Activated gamma-delta T cell (primary cell): ENCODE results near the gene ATP2A3.

ENCODE experiments used
- DNase-seq: peaks from one replicate; lab custom pipeline; 2025; lab: John Stamatoyannopoulos, UW

Gene ATP2A3

DNA sequence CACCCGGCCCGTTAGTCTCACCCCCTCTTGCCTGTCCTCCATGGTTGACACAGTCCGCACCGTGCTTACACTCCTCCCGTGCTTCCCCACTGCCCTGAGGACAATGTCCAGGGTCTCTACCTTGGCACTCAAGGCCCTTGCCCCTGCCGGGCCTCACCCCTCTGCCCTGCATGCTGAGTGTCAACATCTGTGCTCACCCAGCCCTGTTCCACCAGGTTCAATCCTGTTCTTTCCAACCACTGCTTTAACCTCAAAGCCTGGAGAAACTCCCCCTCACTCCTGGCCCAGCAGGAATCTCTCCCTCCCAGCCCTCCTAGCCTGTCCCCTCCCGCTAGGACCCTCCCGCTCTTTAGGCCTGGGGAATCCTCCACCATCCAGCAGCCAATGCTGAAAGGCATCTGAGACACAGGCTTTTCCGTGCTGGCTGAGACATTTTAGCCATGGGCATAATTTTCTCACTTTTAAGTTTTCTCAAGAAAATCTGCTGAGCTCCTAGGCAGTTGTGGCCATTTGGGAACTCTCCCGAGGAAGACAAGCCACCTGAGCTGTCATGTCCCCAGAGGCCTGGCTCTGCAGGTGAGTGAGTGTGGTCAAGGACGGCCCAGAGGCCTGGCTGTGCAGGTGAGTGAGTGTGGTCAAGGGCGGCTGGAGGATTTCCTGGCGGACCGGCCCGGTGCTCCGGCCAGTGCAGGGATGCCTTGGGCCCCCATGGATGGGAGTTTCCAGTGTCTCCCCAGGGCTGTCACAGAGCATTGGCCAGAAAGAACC is 37.2 kb downstream of the ATP2A3 start:
- no peak for DNase-seq

- DNase-seq = no peak
Observed at GRCh38 chr17:3925684-3926485, 38.4 kb downstream of the ATP2A3 start.

DNA sequence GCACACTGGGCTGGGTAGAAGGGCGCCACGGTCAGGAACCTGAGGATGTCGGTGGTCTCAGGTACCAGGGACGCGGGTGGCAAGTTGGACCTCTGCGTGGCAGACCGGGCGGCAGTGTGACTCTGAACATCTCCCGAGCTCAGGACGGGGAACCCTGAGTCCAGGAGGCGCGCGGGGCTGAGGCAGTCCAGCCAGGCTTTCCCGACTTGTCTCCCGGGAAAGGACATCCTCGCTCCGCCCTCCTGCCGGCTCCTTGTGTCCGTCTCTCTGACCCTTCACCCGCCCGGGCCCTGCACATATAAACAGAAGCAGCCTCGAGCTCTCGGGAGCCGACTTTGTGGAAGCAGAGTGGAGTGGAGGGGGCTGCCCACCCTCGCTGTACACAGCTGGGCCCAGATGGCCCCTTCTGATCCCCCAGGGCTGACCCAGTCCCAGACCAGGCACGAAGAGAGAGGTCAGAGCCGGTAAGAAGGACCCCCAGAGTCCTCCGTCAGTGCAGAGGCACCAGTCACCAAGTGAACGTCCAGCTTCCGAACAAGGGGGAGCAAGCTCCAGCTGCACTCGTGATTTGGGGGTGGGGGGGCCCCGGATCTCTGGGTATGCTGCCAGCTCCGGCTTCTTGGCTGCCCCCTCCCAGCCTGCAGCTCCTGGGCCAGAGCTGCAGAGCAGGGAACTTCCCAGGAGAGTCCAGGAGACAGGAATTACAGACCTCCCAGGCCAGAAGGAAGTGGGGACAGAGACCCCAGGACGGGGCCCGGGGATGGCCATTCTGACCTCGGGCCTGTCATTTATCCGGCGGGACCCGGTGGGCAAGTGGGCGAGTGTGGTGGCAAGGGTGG is 39.5 kb downstream of the ATP2A3 start:
- no peak for DNase-seq

DNA sequence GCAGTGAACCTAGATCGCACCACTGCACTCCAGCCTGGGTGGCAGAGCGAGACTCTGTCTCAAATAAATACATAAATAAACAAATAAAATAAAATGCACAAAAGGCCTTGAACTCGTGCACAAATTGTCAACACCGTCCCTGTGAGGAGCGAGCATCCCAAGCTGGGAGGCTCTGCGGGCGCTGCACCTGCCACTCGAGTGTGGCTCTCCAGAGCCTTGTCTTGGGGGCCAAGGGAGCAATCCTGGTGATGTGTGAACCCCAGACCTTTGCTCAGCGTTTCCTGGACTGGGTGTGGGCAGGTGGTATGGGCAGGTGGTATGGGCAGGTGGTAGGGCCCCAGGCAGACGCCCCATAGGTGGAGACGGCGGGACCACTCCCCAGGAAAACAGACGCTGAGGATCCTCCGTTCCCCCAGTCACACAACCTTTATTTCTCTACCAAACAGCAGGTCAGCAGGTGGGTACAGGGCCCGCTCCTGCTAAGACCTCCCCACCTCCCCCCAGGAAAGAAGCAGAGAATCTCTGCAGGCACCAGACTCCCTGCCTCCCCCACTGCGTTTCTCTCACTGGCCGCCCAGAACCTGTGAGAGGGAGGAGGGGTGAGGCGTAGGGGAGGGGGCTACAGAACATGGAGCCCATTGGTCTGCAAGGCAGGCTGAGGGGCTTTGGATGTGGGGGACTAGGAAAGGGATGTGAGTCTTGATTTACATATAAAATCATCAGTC is 40.6 kb downstream of the ATP2A3 start:
- DNase-seq = no peak

DNA sequence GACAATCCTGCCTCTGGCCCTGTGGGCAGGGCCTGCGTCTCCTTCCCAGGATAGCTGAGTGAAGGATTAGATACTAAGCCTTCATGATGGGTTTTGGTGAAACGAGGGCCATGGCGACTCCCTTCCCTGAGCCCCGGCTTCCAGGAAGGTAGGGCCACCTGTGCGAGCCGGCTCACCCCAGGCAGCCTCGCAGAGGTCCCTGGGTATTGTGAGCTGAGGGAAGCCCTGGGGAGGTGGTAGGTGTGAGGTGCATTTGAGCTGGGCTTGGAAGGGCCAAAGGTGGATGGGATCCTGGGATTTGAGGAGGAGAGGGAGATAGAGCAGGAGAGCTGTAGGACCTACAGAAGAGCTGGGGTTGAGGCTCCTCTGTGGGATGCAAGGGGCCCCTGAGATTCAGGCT is 41.5 kb downstream of the ATP2A3 start:
- DNase-seq = no peak

- no peak for DNase-seq
Observed at GRCh38 chr17:3921502-3922319, 42.5 kb downstream of the ATP2A3 start.

DNA sequence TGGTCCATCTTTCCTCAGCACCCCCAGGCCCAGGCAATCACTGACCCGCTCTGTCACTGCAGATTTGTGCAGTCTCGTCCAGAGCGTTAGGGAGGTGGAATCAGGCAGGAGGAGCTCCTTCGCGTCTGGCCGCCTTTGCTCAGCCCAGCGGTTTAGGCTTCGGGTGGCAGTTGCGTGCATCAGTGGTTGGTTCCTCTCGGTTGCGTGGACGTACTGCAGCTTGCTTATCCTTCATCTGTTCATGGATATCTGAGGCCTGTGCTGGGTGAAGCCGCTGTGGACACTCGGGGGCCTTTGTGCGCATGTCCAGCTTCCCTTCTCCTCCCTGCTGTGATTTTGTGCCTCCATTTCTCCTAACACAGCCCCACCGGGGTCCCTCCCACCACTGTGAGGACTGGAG is 43.2 kb downstream of the ATP2A3 start:
- DNase-seq = no peak

- no peak for DNase-seq
Observed at GRCh38 chr17:3919123-3919624, 45.1 kb downstream of the ATP2A3 start.

DNA sequence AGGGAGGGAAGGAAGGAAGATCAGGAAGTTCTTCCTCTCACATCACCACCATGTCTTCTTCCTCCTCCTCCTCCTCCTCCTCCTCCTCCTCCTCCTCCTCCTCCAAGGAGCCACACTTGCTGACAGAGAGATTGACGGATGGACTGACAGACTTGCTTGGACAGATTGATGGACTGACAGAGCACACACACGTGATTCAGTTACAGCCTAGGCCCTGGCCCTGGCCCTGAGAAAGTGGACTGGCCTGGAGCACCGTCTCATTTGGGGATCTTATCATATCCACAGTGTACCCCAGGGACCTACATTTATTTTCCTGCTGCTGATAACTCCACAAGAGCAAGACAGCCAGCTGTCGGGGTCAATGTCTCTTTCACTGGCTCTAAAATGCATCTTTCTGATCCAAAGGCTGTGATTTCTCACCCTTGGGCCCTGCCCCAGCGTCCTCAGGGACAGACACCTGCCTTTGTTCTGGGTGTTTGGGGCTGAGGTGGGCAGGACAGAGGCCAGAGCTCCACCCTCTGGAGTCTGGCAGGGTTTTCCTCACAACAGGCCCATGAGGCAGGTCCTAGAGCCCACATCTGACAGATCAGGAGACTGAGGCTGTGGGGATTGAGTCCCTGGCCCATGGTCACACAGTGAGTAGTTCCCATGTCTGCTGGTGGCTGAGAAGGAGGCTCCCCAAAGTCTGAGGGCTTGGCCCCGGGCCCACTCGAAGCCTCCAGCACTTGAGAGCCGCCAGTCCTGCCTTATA is 45.7 kb downstream of the ATP2A3 start:
- no peak for DNase-seq

DNA sequence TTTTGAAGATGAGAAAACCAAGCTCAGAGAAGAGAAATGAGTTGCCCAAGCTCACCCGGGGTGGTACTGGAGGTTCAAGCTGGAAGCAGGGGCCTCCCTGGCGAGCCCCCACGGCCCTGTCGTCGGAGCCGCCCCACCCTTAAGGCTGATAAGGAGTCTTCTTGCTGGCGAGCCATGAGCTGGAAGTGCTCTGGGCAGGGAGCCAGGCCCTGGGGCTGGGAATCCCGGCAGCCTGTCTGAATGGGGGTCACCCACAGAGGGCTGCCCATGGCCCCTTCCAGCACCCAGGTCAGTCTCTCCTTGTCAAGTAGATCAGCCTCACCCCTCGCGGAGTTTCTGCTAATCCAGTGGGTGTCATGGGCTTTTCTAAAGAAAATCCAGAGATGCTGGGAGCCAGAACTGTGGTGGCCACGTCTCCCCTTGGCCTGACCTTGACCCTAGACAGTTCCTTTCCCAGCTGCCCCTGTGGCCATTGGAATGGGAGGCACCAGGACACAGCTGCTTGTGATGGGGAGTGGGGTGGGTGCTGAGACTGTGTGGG is 46.8 kb downstream of the ATP2A3 start:
- no peak for DNase-seq

- DNase-seq = no peak
Observed at GRCh38 chr17:3916825-3917224, 47.4 kb downstream of the ATP2A3 start.

- no peak for DNase-seq
Observed at GRCh38 chr17:3915995-3916696, 48.1 kb downstream of the ATP2A3 start, which contains the start of gene P2RX1. TSS of gene P2RX1 (minus strand) at chr17:3916465. CDS start at chr17:3916225, 240 bp downstream.

DNA sequence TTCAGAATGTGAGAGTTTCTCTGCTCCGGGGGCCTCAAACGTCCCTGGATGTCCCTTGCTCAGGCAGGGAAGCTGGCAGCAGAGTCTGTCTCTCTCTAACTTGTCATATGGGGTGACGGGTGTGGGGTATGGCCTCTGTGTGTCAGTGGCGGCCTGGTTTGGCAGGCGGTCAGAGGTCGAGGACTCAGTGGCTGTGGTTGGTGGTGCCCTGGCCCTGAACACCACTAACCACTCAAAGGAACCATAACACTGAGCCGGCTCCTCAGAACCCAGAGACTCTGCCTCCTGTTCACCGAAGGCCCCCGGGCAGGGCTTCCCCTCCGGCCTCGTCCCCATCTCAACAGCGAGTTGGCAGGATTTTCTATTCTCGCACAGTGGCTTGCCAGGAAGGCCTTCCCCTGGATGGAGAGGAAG is 48.6 kb downstream of the ATP2A3 start:
- no peak for DNase-seq

GRCh38 chr17:3914312-3914670 is 49.9 kb downstream of the ATP2A3 start:
- DNase-seq = no peak

DNA sequence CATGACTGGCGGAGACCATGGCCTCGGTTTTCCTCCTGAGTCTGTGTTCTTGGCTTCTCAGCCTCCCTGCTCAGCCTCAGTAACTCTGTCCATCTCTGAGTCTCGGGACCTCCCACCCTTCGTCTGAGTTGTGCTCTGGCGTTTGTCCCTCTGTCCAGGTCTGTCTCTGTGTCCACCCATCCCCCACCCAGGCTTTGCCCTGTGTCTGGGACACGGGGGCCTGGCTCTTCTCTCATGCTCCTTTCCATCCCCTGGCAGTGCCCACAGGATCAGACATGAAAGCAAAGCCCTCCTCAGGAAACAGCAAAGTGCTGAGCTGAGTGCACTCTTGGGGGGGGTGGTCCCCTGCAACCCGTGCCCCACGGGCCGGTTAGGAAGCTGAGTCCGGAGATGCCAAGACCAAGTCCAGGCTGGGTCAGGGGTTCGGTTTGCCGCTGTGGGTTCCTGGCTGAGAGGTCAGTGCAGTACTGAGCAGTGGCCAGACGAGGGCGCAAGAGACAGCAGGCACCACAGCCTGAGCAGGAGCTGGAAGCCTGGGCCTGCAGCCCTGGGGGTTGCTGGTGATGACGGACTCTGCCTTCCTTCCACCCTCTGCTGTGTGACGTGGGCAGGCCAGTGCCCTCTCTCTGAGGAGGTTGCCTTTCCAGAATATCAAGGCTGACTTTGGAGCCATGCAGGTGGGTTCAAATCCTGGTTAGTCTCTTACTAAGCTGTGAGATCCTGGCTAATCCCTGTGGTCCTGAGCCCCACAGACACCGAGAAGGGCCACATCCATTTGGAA is 50.5 kb downstream of the ATP2A3 start:
- peak; percentile 29 for DNase-seq

GRCh38 chr17:3912827-3913226 is 51.4 kb downstream of the ATP2A3 start:
- no peak for DNase-seq

DNA sequence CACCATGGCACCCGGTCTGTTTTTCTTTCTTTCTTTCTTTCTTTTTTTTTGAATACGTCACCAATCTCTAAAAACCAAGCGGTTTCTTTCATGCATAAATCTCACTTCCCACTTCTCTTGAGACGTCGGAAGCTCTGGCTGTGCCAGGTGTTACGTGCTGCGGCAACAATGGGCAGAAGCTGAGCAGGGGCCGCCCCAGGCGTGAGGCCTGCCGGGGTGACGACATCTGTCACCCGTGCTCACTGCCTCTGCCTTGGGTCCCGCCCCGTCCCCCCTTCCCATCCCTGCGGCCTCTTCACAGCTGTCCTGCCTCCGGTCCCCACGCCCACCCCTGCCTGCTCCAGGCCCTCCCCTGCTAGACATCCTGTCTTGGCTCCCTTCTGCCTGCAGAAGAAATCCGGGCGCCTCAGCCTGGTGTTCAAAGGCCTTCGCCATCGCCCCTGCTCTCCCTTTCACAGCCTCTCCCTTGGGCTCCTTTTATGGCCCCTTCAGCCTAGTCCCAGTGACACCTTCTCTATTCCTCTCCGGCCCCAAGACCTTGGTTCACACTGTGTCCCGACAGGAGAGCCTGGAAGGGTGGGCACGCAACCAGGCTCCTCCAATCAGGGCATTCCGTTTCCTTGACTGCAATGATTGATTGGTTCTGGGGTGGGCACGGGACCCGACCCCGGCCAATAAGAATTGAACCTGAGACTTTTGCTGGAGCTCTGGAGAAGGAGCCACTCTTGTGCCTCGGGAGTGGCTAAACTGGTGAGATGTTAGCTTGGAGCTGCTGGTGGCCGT is 52.8 kb downstream of the ATP2A3 start:
- peak; percentile 65 for DNase-seq
